Kidney epithelial cell (primary cell): ENCODE results near the gene CREG1. TPM values are rescaled to one million over a fixed set of nuclear protein-coding genes. Genes with fewer than 3 reads are reported as not detected.

Source experiments
- DNase-seq: peaks from one replicate; pipeline ENCODE4 v3.0.0-alpha.2; 2010; ENCODE audit warnings: low read depth
- H3K27me3 ChIP-seq: 2 replicates; pipeline ENCODE4 v1.6.0; 2011; ENCODE audit warnings: low read length; ENCODE audit not compliant: control insufficient read depth, insufficient read depth
- H3K36me3 ChIP-seq: 2 replicates; pipeline ENCODE4 v1.5.1; 2011; ENCODE audit warnings: low read length; ENCODE audit not compliant: control insufficient read depth, insufficient read depth
- H3K4me3 ChIP-seq: 2 replicates; pipeline ENCODE4 v1.5.1; 2011; ENCODE audit warnings: low read depth, mild to moderate bottlenecking, control low read depth, low read length
- total RNA-seq: library from RNA; depleted of rRNA; stranded (reverse); fragments of >200 nt; gene quantifications from 2 replicates; pipeline ENCODE4 v1.2.3, GENCODE V29; 2015
- TF ChIP-seq, protein P1 (sequence below): IDR thresholded peaks from 2 replicates; pipeline ENCODE4 v1.5.1; 2011; ENCODE audit warnings: mild to moderate bottlenecking, moderate library complexity, low read length, control low read depth, inconsistent platforms; ENCODE audit not compliant: insufficient read depth, poor library complexity, severe bottlenecking

Gene CREG1
- total RNA-seq, 1 donor from 2014 or later: 57.3 TPM

GRCh38 chr1:167516404-167517388, 36.9 kb downstream of the CREG1 start:
- Histone ChIP-seq H3K36me3 (no peaks in the 10 kb centered on the region), H3K4me3 (no peak overlapping the region), H3K27me3 (peaks cover 4% of the 10 kb centered on the region)
- no peak for DNase-seq
- TF ChIP-seq, protein P1, sequence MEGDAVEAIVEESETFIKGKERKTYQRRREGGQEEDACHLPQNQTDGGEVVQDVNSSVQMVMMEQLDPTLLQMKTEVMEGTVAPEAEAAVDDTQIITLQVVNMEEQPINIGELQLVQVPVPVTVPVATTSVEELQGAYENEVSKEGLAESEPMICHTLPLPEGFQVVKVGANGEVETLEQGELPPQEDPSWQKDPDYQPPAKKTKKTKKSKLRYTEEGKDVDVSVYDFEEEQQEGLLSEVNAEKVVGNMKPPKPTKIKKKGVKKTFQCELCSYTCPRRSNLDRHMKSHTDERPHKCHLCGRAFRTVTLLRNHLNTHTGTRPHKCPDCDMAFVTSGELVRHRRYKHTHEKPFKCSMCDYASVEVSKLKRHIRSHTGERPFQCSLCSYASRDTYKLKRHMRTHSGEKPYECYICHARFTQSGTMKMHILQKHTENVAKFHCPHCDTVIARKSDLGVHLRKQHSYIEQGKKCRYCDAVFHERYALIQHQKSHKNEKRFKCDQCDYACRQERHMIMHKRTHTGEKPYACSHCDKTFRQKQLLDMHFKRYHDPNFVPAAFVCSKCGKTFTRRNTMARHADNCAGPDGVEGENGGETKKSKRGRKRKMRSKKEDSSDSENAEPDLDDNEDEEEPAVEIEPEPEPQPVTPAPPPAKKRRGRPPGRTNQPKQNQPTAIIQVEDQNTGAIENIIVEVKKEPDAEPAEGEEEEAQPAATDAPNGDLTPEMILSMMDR: no peak

DNA sequence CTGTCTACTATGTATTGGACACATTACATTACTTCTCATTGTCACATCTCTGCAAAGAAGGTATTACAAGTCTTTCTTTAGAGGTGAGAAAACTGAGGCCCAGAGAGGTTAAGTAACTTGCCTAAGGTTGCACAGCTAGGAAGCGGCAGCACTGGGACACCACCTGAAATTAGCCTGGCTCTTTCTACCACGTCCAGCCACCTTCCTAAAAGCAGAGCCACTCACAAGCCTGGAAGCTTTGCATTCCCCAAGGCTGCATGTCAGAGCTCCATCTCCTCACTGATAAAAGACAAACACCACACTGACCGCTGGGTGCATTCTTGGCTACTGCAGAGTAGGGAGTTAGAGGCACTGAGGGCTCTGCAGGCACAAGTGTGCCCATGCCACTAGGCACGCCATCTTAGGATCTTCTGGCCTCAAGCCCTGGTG, 37.7 kb downstream of the CREG1 start:
- TF ChIP-seq, protein P1: no peak
- peaks cover 4% of the 10 kb centered on the region for H3K27me3 ChIP-seq
- no peak overlapping the region for H3K4me3 ChIP-seq
- DNase-seq: no peak
- H3K36me3 ChIP-seq: no peaks in the 10 kb centered on the region

- TF ChIP-seq, protein P1: no peak
- Histone ChIP-seq H3K36me3 (no peaks in the 10 kb centered on the region), H3K4me3 (no peak overlapping the region), H3K27me3 (peaks cover 4% of the 10 kb centered on the region)
- DNase-seq: no peak
Observed at GRCh38 chr1:167515461-167515860, 38.1 kb downstream of the CREG1 start.

GRCh38 chr1:167514288-167514687, 39.3 kb downstream of the CREG1 start:
- peaks cover 7% of the 10 kb centered on the region for H3K27me3 ChIP-seq
- no peaks in the 10 kb centered on the region for H3K36me3 ChIP-seq
- DNase-seq: no peak
- H3K4me3 ChIP-seq: no peak overlapping the region
- TF ChIP-seq, protein P1: no peak

GRCh38 chr1:167512046-167512654, 41.4 kb downstream of the CREG1 start:
- Histone ChIP-seq H3K4me3 (no peak overlapping the region), H3K27me3 (peaks cover 7% of the 10 kb centered on the region), H3K36me3 (no peaks in the 10 kb centered on the region)
- TF ChIP-seq, protein P1: no peak
- no peak for DNase-seq
